Activated CD4-positive, alpha-beta T cell treated with anti-CD3 and anti-CD28 coated beads, Interleukin-2, amount 50 U/mL, for 24 hours (primary cell): Measurements from ENCODE around the gene SPAG17.
"Not testable (repeated sequence)": the region's sequence is repeated elsewhere in the genome, so short reads cannot be mapped to it uniquely, and the experiment has no call there.

Source experiments
- DNase-seq, 2 donors: peaks; one replicate each; pipeline ENCODE4 v3.0.0-alpha.2; 2020; ENCODE audit warnings: low read depth in 1 of 2, low spot score in 1 of 2

SPAG17 gene

DNA sequence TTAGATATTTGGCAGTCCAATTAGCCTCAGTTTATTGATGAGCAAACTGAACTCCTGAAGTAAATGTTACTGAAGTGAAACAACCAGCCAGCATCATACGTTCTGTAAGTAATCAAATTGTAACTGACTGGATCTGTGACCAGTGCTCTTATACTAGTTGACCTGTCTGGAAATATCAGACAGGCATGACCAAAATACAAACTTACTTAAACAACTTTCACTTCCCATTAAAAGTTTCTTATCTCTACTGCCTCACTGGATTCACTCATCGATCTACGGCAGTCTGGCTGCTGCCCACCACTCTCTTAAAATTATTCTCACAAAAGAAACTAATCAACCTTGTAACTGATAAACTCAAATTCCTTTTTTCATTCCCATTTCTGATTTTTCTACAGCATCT is 199.1 kb downstream of the SPAG17 start:
- no peak for DNase-seq

DNA sequence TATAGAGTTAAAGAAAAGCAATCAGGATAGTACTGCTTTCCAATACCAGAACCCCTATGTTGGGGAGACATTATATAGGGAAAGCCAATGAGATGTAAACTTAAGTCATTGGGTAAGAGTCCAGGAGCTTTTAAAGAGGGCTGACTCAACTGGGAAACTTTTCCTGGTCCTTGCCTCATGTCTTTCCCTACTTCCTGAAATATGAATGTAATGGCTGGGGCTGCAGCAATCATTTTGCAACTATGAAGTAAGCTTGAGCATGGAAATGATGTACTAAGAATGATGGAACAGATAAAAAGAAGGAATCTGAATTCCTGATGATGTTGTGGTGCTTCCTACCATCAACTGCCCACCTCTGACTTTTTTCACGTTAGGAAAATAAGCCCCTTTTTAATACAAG is 199.8 kb downstream of the SPAG17 start:
- no peak for DNase-seq

DNA sequence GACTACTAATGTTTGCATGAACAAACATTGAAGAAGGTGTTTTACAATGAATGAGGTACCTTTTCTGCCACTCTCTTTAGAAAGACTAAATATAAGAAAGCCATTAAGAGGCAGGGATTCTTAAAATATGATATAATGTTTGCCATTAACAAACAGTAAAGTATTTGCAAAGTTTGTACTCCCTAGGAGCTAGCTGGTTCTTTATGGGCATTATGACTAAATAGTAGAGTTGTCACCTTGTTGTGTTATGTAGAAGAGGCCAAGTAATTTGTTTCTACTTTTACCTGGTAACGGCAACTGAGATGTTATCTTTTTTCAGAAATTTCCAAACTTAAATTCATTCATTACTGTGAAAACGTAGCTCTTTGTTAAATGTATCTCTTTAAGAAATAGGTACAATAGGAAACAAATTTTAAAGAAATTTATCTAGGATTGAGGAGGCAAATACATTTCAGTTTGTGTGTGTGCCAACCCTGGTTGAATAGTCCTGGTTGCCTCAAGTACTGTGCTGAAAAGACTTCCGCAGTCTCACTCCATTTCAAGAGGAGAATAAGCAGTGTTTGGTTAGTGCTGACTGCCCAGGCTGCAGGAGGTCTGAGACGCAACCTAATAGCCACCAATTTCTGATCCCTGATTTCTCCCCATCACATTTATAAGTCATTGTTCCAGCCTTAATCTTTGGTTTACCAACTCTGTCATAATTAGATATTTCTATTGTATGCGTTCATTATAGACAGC is 203.4 kb downstream of the SPAG17 start:
- DNase-seq = no peak

DNA sequence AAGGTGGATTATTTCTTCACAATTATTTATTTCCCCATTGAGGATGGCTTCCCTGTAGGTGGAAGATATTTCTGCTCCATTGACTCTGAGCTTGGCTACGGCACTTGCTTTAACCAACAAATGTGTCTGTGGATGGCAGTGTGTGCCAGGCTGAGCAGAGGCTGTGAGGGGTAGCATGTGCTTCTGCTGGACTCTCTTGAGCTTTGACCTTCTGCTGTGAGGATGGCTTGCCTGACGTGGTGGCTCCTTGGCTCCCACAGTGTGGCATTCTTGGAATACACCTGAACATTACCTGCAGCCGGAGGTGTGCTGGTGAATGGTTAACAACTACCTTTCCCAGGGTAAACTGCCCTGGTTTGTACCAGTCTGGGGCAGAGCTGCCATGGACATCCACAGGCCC is 208.6 kb downstream of the SPAG17 start:
- no peak for DNase-seq

DNA sequence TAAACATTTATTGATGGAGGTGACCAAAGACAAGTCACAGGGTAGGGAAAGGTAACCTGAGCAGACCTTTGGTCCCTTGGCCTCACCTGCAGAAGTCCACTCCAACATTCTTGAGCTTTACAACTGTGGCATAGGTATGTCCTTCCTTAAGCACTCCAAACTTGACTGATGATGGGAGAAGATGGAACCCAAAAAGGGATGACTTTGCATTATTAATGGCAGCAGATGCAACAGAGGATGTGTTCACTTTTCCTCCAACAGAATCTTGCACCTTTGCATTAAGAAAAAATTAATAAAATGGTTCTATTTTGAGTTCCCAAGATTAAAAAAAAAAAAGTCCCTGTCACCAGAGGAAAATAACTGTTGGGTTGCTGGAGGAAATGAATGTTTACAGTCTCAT is 213.3 kb downstream of the SPAG17 start:
- DNase-seq = no peak

DNA sequence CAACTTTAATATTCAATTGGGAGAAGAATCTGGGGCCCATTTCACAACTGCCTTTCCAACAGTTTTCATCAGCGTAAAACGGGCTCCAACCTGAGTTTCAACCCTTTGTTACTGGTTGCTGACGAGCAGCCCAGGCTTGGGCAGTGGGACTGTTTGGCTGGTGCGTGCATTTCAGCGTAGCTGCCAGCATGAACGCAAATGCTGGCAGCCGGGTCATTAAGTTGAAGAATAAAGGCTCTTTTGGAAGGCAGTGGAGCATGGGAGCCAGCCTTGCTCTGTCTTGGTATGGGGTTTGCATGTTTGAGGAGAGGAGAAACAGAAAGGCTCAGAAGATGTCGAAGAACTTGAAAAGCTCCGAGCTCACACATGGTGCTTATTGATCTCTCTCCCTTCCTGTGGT is 214.8 kb downstream of the SPAG17 start:
- no peak for DNase-seq

DNA sequence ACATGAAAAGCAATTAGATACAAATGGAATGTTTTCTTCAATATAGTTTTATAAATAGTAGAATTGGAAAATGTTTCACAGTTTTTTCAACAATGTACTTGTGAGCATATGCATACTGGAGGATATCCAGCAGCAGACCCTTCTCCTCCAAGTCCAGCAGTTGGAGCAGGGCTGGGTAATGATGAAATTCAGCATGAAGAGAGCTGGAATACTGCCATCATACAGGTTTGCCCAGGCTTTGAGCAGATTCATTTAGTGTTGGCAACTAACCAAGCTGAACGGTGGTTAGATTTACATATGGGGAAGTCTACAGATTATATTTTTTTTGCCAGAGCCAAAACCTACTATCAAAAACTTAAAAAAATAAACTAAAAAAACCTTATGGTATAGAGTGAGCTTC is 217.1 kb downstream of the SPAG17 start:
- DNase-seq = no peak

DNA sequence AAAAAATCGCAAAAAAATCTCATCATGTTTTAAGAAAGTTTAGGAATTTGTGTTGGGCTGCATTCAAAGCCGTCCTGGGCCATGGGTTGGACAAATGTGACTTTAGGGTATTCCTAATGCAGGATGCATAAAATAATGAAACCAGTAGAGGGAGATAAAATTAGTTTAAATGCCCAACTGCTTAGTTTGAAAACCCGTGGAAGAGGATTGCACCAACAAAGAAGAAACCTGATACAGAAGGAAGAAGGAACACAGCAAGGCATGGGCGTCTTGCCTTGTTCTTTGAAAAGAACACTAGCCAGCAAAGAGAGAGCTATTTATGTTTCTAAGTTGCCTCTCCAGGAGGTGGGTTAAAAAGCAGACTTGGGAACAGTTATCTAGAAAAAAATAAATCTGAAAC is 217.6 kb downstream of the SPAG17 start:
- DNase-seq = no peak

DNA sequence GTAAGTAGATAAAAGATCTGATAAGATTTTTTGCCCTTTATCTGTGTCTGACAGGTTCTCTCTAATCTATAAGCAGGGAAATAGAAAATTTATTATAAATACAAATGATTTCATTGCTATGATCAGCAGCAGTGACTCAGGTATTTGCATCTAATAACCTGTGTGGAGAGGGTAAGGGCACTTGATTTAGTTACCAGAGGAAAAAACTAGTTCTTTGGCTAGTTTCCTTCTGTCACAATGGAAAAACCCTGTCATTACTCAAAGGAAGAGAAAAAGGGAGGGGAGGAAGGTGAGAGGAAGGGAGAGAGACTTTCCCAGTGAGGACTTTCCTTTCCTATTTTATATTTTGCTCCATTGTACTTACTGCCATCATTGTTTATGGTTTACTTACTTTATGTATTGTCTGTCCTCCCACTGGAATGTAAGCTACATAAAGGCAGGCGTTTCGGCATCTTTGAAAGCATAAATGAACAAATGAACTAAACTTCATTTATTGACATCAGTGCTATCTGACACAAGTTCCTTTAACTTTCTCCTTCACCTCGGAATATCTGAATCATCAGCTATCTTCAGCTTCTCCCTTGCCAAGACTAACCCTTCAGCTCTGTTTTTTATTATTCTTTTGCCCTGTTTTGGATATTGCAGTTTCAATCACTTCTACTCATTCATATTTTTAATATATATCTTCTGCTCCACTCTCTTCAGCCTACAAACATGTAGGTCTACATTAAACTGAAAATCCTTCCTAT is 220.6 kb downstream of the SPAG17 start:
- no peak for DNase-seq

DNA sequence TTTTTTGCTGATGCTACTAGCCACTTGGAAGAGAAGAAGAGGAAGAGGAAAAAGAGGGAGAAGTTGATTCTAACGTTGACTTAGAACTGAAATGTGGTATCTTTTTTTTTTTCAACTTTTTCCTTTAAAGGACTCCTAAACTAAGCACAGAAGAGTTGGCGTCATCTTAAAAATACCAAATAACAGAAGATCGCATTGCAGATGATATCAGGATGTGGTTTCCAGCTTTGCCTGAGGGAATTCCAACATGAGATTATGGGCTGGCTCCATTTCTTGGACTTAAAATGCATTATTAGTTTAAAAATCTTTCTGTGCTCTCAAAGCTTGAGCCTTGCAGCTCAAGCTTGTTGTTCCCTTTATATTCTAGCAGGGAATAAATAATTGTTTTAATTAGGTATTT is 225.7 kb downstream of the SPAG17 start:
- no peak for DNase-seq

DNA sequence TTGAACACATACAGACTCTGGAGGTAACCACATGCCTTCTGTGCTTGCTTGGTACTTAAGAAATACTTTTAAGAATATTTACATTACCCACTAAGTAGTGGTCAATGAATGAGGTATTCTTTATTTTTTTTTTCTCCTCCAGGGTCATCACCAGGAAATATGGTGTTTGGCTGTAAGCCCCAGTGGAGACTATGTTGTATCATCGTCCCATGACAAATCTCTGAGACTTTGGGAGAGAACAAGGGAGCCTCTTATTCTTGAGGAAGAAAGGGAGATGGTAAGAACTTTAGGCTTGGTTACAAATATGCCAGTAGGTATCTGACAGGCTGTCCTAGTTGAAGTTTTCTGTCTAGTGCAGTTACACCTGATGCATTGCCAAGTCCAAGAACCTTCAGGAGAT is 232.6 kb downstream of the SPAG17 start:
- no peak for DNase-seq

DNA sequence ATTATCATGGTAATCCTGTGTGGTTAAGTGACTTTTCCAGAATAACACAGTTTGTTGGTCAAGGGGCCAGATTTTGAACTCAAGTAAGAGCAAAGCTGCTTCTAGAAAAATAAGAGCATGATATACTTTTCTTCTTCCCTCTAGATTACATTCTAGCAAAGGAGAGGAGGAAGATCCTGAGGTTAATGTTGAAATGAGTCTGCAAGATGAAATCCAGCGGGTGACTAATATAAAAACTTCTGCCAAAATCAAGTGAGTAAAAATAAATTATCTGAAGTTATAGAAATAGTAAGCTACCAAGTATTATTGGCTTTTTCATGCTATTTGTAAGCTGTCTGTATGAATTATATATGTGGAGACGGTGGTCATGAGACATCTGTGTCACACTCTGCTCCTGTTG is 242.7 kb downstream of the SPAG17 start:
- no peak for DNase-seq

DNA sequence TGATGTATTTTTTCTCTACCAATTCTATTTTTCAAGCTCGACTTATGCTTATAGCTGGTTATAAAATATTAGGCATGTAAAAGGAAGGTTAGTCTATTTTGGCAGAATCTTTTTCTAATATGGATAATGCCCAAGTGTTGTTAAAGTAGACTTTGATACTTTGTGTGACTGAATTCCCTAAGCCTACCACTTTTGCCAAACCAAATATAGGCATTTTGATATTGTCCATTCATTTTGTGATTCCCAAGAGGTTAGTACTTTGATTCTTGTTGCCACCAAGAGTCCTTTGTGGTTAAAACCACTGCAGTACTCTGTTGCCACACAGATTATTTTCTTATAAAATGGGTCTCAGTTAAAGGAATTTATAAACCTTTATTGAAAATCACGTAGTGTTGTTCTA is 251.3 kb downstream of the SPAG17 start:
- no peak for DNase-seq

DNA sequence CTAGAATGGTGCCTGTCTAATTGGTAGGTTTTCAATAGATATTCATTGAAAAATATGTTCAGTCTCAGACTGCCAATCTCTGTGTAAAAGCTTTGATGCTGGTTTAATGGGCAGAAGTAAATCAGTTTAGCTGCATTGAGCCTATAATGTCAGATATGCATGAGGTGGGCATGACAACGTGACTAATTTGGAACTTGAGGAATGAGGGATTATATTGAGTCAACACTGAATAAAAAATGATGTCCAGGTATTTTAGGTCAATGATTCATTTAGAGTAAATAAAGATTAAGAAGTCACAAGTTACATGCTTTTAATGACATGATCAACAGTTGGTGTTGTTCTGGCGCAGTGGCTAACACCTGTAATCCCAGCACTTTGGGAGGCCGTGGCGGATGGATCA is 252.5 kb downstream of the SPAG17 start:
- DNase-seq = no peak

DNA sequence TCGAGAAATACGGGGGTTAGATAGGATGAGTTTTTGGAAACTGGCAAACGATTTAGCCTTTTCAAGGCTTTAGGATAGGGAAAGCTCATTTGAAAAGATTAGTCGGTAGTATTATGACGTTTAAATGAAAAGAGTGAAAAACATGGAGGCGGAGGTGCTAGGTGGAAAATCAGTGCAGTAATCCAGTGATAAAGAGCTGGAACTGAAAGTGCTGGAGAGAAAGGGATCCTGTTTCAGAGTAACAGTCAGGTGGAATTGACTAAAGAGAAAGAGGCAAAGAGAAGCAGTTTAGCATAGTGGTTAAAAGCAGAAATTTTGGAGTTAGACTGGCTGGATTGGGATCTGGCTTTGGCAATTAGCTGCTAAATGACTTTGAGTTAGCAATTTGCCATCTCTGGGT is 254.5 kb downstream of the SPAG17 start:
- no peak for DNase-seq

DNA sequence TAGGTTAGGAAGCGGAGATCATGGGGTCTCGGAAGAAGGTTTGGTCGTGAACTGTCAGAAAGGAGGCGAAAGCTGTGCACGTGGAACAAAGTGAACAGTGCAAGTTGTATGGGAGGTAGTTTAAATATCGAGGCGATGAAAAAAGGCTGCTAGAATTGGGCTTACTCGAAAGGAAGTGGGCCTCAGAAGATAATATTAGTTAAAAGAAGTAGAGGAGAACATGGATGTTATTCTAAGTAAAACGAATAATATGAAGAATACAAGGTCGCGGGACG is 254.9 kb downstream of the SPAG17 start:
- no peak for DNase-seq

DNA sequence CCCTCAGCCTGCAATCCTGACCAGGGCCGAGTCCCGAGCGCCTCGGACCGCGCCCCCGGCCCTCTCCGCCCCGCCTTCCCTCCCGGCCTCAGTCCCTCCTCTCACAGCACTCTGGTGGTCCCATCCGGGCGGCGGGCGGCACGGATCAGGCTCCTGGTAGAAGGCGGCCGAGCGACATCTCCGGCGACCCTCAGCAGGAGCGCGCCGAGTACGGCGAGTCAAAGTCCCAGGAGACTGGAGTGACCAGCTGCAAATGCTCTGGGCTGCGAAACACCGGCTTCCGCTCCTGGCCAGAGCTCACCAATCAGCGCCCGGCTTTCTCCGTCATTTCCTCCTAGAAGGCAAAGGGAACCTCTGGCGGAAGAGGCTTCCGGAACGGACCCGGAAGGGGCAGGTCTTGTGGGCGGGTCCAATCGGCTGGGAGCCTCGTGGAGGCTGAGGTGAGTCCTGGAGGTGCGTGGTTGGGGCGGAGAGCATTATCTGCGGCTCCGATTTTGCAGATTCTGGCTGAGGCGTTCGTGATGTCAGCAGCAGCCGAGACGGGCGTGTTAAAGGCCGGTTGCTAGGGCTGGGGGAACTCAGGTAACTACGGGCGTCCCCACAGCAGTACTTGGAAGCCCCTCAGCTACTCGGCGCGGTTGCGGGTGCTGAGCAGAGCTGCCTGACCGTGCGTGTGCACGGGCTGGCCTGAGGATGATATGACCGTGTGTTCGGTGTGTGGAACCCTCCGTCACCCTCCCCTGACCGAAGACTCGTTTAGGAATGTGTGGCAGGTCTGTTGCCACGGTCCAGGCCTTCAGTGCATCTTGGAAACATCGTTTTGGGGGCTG is 255.5 kb downstream of the SPAG17 start, which contains the start of the genes GDAP2 and WDR3:
GDAP2 (minus strand) TSS at position 279 of the 830 bp plus-strand sequence. CDS start 9,264 bp downstream, outside the sequence.
WDR3 (plus strand) TSS at position 397 of the 830 bp plus-strand sequence. CDS start 3,581 bp downstream, outside the sequence.
- DNase-seq = peak; percentile 82 to 95

DNA sequence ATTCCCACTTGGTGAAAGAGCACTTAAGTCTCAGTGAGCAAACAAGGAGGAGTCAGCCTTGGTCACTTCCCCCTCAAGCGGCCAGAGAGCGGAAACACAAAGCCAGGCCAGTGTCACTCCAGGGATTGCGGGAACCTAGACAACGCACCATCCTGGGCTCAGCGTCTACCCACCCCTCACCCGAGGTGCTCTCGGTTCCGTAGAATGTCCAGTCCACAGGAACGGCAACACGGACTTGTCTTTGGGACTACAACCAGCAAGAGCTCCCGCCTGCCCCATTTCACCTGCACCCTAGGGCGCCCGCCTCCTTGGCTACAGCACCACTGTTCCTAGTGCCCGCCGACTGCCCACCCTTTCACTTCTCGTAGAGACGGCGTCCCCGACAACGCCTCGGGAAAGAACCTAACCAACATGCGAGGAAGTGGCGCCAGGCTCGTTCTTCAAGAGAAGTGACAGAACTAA is 256.1 kb downstream of the SPAG17 start:
- DNase-seq = no peak

DNA sequence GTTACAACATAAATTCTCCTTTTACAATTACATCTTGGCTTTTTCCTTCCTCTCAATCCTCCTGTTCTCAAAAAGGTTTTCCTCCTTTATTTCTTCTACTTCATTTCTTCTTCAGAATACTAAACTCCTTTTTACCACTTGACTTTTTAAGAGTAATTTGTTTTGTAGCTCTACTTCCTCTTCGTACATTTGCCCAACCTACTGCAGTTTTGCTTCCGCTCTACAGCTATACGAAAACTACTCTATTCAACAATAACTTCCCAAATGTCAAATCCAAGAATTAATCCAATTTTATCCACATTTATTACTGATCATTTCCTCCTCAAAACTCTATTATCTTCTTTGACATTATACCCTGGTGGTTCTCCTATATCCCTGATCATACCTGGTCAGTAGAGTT is 259.0 kb downstream of the SPAG17 start:
- no peak for DNase-seq

DNA sequence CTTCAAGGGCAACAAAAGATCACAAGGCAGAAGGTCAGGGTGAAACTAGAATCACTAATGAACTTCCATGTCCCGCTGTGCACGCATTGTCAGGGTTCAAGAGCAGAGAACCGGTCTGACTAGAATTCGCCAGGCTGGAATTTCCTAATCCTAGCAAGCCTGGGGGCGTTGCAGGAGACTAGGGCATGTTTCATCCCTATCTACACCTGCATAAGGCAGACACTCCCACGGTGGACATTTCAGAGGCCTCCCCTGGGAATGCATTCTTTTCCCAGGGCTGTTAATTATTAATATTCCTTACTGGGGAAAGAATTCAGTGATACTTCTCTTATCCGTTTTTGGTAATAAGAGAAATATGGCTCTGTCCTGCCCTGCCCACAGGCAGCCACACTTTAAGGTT is 262.3 kb downstream of the SPAG17 start:
- DNase-seq = not testable (repeated sequence)

DNA sequence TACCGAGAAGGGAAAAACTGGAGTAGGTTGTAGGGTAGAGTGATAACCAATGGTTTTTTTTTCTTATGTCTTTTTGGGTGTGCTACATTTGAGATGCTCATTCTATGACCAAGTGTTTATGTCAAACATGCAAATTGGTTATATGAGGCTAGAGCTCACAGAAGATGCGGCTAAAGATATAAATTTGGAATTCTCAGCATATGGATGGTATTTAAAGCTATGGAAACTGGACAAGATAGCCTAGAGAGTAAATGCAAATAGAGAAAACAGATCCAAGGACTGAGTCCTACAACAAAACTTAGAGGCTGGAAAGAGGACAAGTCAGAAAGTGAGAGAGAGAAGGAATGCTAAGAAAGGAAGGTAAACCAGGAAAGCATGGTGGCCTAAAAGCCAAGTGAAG is 263.0 kb downstream of the SPAG17 start:
- DNase-seq = no peak

DNA sequence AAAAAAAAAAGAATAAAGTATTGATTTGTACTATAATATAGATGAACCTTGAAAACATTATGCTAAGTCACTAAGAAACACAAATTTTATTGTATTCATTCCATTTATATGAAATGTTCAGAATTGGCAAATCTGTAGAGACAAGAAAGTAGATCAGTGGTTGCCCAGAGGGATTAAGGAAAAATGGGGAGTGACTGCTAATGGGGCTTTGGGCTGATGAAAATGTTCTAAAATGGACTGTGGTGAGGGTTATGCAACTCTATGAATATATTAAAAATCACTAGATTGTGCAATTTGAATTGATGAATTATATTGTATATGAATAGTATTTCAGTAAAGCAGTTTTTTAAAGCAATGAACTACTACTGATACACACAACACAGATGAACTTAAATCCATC is 265.7 kb downstream of the SPAG17 start:
- DNase-seq = no peak
